ENCODE results near the gene DCHS1.

DNA sequence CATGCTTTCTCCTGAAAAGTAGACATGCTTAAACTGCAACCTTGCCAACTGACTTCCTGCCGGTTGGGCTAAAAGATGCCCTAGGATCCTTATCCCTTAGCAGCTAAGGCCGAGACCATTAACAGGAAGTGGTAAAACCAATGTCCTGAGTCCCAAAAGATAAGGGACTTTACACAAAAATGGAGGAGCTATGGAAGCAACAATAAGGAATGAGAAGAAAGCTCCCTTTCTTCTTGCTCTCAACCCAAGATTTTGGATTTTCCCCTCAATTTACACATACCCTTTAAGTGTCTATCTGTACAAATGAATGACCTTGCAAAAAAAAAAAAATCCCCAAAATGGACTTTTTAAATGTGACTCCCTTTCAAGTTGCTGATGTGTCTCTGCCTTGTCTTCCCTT lies 16.4 kb upstream of the DCHS1 start:
- no peak for TF ChIP-seq EP300 (IDR thresholded peaks at IDR 0.05)
- TF ChIP-seq, protein P1, sequence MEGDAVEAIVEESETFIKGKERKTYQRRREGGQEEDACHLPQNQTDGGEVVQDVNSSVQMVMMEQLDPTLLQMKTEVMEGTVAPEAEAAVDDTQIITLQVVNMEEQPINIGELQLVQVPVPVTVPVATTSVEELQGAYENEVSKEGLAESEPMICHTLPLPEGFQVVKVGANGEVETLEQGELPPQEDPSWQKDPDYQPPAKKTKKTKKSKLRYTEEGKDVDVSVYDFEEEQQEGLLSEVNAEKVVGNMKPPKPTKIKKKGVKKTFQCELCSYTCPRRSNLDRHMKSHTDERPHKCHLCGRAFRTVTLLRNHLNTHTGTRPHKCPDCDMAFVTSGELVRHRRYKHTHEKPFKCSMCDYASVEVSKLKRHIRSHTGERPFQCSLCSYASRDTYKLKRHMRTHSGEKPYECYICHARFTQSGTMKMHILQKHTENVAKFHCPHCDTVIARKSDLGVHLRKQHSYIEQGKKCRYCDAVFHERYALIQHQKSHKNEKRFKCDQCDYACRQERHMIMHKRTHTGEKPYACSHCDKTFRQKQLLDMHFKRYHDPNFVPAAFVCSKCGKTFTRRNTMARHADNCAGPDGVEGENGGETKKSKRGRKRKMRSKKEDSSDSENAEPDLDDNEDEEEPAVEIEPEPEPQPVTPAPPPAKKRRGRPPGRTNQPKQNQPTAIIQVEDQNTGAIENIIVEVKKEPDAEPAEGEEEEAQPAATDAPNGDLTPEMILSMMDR (IDR thresholded peaks at IDR 0.05) = no peak
- no peak for TF ChIP-seq POLR2A (IDR thresholded peaks at IDR 0.05)

Data from tibial nerve (tissue), 4 donors.